OCI-LY7 (cell line): Measurements from ENCODE around the gene RXRA.

Source experiments
- CTCF ChIP-seq: fragments of 200-600 bp; sonication (generic); conservative IDR thresholded peaks from 2 replicates; pipeline ENCODE4 v1.5.1; 2014; ENCODE audit warnings: mild to moderate bottlenecking, antibody characterized with exemption, low read length, moderate library complexity, mixed read lengths
- EZH2phosphoT487 ChIP-seq: fragments of 200-600 bp; sonication (generic); IDR thresholded peaks from 2 replicates; pipeline ENCODE4 v1.6.1; 2018; ENCODE audit warnings: low read depth, borderline replicate concordance, mild to moderate bottlenecking, mixed run types, antibody characterized with exemption, low read length, moderate library complexity, mixed read lengths

- TF ChIP-seq CTCF (no peak), EZH2phosphoT487 (no peak)
Measured at GRCh38 chr9:134468358-134468757, 142.1 kb downstream of the RXRA start.
